RWPE1 (cell line): ENCODE results near the gene PADI3.
A peak's percentile ranks its signal among the peaks of the same experiment; 100 is the strongest.

ENCODE experiments used
- CTCF ChIA-PET: fragments of 350-600 bp; sonication (Branson Sonifier 250); formaldehyde crosslinking; extraction: SDS; loops from one replicate; lab custom pipeline; 2021; lab: Yijun Ruan, JAX
- POLR2A ChIA-PET: fragments of 400-600 bp; formaldehyde crosslinking; extraction: SDS; loops from one replicate; lab custom pipeline; 2020; ENCODE audit warnings: antibody characterized with exemption; ENCODE audit not compliant: low non-redundant PET; lab: Yijun Ruan, JAX
- DNase-seq: peaks from one replicate; pipeline ENCODE4 v3.0.0; 2012; ENCODE audit warnings: low spot score
- H3K27ac ChIP-seq: fragments of 450-650 bp; 2 replicates; pipeline ENCODE4 v1.5.1; 2017
- TF ChIP-seq, protein P1 (sequence below): fragments of 450-650 bp; conservative IDR thresholded peaks from 2 replicates; pipeline ENCODE4 v1.5.1; 2017; ENCODE audit warnings: low read depth, mild to moderate bottlenecking

PADI3 gene, protein sequence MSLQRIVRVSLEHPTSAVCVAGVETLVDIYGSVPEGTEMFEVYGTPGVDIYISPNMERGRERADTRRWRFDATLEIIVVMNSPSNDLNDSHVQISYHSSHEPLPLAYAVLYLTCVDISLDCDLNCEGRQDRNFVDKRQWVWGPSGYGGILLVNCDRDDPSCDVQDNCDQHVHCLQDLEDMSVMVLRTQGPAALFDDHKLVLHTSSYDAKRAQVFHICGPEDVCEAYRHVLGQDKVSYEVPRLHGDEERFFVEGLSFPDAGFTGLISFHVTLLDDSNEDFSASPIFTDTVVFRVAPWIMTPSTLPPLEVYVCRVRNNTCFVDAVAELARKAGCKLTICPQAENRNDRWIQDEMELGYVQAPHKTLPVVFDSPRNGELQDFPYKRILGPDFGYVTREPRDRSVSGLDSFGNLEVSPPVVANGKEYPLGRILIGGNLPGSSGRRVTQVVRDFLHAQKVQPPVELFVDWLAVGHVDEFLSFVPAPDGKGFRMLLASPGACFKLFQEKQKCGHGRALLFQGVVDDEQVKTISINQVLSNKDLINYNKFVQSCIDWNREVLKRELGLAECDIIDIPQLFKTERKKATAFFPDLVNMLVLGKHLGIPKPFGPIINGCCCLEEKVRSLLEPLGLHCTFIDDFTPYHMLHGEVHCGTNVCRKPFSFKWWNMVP

GRCh38 chr1:17248781-17249180 lies at the start of gene PADI3:
Gene PADI3 (plus strand): TSS chr1:17249098. CDS start chr1:17249138, 40 bp downstream.
- TF ChIP-seq, protein P1, sequence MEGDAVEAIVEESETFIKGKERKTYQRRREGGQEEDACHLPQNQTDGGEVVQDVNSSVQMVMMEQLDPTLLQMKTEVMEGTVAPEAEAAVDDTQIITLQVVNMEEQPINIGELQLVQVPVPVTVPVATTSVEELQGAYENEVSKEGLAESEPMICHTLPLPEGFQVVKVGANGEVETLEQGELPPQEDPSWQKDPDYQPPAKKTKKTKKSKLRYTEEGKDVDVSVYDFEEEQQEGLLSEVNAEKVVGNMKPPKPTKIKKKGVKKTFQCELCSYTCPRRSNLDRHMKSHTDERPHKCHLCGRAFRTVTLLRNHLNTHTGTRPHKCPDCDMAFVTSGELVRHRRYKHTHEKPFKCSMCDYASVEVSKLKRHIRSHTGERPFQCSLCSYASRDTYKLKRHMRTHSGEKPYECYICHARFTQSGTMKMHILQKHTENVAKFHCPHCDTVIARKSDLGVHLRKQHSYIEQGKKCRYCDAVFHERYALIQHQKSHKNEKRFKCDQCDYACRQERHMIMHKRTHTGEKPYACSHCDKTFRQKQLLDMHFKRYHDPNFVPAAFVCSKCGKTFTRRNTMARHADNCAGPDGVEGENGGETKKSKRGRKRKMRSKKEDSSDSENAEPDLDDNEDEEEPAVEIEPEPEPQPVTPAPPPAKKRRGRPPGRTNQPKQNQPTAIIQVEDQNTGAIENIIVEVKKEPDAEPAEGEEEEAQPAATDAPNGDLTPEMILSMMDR = no peak
- peak within 1 kb of the TSS; percentile 74 for H3K27ac ChIP-seq
- peak; percentile 46 for DNase-seq
- POLR2A ChIA-PET = no interaction called here
- CTCF ChIA-PET = no interaction called here

DNA sequence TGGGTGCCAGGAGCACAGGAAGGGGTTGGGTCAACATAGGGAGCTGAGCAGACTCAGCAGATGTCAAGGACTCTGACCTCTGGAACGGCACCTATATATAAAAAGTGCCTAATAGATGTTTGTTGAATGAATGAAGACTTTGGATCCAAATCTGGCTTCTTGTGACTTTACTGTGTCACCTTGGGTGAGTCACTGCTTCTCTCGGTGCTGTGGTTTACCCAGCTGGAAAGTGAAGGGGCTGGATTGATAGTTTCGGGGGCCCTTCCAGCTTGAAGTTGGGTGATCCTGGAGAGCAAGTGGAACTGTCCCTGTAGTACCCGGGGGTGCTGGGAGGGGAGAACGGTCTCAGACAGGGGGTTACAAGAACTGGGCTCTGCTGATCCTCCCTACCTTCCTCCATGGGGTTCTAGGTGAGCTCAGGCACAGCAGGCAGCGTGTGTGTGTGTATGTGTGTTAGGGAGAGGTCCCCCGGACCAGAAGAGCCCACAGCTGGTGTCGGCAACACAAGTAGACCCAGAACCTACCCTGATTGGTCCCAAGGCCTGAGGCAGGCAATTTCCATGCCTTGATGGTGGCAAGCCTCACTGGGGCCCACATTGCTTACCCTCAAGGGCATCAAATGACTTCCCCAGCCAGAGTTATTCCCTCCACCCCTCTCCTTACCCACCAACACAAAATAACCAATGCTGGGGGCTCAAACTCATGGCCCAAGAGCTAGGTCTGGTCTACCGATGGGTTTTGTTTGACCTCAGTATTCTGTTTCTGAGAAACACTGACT lies 49.4 kb upstream of the PADI3 start:
- peak overlapping the region; percentile 42 for H3K27ac ChIP-seq
- DNase-seq = no peak
- ChIA-PET POLR2A (no interaction called here), CTCF (interaction anchor here (1.1 kb wide), 1 partner anchor 136 kb away, joined by 3 read pairs; no protein-coding TSS in a partner anchor)
- TF ChIP-seq, protein P1 = no peak

- H3K27ac ChIP-seq = peak overlapping the region; percentile 42; the same call in 1 of the 2 replicates
- TF ChIP-seq, protein P1 = no peak
- POLR2A ChIA-PET = no interaction called here
- DNase-seq = no peak
- CTCF ChIA-PET = no interaction called here
These were observed 48.7 kb upstream of the PADI3 start for GRCh38 chr1:17200246-17200645.

GRCh38 chr1:17200756-17201155 lies 48.1 kb upstream of the PADI3 start:
- no peak for DNase-seq
- ChIA-PET CTCF (interaction anchor here (0.7 kb wide), 1 partner anchor 48 kb away, joined by 5 read pairs; no protein-coding TSS in a partner anchor), POLR2A (no interaction called here)
- H3K27ac ChIP-seq = peak overlapping the region; percentile 30; the same call in 1 of the 2 replicates
- TF ChIP-seq, protein P1 = no peak

- ChIA-PET CTCF (interaction anchor here (0.7 kb wide), 1 partner anchor 49 kb away, joined by 5 read pairs; no protein-coding TSS in a partner anchor), POLR2A (no interaction called here)
- no peak for DNase-seq
- TF ChIP-seq, protein P1 = no peak
- peak overlapping the region; percentile 36; the same call in 1 of the 2 replicates for H3K27ac ChIP-seq
These were observed 47.5 kb upstream of the PADI3 start for GRCh38 chr1:17201201-17202021.
